ENCODE data around the gene GAB3. TPM values are rescaled to one million over a fixed set of nuclear protein-coding genes. Genes with fewer than 3 reads are reported as not detected.

GAB3 gene
- total RNA-seq, 3 donors from 2014 or later (not counting 1 experiment from before 2014, with no cell fraction given) = 55.6 to 89.8 (median 77.4) TPM

DNA sequence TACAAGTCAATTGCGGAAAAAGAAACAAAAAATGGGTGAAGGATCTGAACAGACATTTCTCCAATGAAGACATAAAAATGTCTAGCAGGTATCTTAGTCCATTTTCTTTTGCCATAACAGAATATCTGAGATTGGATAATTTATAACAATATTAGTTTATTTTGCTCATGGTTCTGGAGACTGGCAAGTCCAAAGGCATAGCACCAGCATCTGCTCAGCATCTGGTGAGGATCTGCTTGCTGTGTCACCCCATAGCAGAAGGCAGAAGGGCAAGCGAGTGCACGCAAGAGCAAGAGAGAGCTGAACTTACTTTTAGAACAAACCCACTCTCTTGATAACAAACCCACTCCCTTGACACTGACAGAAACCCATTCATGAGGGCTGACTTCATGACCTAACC, 29.7 kb downstream of the GAB3 start:
- Mint-ChIP-seq H3K4me1 (peaks cover 73 to 79% of the 10 kb centered on the region in 2 donors), H3K4me3 (no peak overlapping the region), H3K36me3 (no peaks in the 10 kb centered on the region), H3K27me3 (ENCODE audit: low read depth in 2 of 2) (no peaks in the 10 kb centered on the region), H3K27ac (peak overlapping the region; percentile 56 to 88), H3K9me3 (no peaks in the 10 kb centered on the region)
- 94% methylated on average over 2 of the region's 3 CpGs for WGBS (ENCODE audit: insufficient coverage)
- H3K9me3 ChIP-seq (ENCODE audit: control insufficient read depth, insufficient read depth, low read length) = no peaks in the 10 kb centered on the region
- H3K27me3 ChIP-seq (ENCODE audit: control insufficient read depth, insufficient read depth, low read length) = no peaks in the 10 kb centered on the region
- peak overlapping the region; percentile 20 for H3K27ac ChIP-seq (ENCODE audit: low read length)
- TF ChIP-seq, protein P1, sequence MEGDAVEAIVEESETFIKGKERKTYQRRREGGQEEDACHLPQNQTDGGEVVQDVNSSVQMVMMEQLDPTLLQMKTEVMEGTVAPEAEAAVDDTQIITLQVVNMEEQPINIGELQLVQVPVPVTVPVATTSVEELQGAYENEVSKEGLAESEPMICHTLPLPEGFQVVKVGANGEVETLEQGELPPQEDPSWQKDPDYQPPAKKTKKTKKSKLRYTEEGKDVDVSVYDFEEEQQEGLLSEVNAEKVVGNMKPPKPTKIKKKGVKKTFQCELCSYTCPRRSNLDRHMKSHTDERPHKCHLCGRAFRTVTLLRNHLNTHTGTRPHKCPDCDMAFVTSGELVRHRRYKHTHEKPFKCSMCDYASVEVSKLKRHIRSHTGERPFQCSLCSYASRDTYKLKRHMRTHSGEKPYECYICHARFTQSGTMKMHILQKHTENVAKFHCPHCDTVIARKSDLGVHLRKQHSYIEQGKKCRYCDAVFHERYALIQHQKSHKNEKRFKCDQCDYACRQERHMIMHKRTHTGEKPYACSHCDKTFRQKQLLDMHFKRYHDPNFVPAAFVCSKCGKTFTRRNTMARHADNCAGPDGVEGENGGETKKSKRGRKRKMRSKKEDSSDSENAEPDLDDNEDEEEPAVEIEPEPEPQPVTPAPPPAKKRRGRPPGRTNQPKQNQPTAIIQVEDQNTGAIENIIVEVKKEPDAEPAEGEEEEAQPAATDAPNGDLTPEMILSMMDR (IDR thresholded peaks at IDR 0.05) = no peak
- H3K4me3 ChIP-seq (ENCODE audit: low read length) = no peak overlapping the region
- no peak for ATAC-seq
- intact Hi-C loops (cut with micrococcal nuclease) = no loop called here
- DNase-seq = no peak
- no peaks in the 10 kb centered on the region for H3K36me3 ChIP-seq (ENCODE audit: control insufficient read depth, insufficient read depth, low read length)
- peaks cover 54% of the 10 kb centered on the region for H3K4me1 ChIP-seq (ENCODE audit: control insufficient read depth, insufficient read depth, low read length)

DNA sequence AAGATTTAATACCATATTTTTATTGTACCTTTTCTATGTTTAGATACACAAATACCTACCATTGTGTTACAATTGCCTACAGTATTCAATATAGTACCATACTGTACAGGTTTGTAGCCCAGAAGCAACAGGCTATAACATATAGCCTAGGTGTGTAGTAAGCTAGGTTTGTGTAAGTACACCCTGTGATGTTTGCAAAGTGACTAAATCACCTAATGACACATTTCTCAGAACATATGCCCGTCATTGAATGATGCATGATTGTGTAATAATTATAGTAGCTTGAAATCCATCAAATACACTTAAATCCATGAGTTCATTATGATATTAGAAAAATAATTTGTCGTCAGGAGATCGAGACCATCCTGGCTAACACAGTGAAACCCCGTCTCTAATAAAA, 30.8 kb downstream of the GAB3 start:
- H3K4me1 ChIP-seq (ENCODE audit: control insufficient read depth, insufficient read depth, low read length) = peaks cover 52% of the 10 kb centered on the region
- no peak for ATAC-seq
- peaks cover 64 to 72% of the 10 kb centered on the region in 2 donors for H3K4me1 Mint-ChIP-seq

DNA sequence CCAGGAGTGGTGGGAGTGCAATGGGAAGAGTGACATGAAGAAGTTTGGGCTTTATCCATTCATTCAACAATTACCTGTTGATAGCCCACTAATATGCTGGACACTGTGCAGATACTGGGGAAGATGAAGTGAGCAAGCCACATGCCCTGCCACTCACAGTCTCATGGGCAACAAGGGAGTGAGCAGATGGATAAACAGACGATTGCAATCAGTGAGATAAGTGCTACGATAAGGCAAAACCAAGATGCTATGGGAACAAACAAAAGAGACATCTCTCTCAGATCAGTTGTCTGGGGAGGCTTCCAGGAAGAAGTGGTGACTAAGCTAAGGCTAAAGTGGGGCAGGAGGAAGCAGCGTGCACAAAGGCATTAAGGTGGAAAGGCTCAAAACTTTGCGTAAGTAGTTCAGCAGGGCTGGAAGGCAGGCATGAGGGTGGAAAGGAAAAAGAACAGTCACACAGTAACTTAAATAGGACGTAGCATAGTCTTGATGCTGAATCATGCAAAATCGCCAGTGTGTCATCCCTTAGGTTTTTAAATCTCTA, 31.7 kb downstream of the GAB3 start:
- H3K36me3 Mint-ChIP-seq = no peaks in the 10 kb centered on the region
- TF ChIP-seq, protein P1 (IDR thresholded peaks at IDR 0.05) = no peak
- no peaks in the 10 kb centered on the region for H3K9me3 Mint-ChIP-seq
- intact Hi-C loops (cut with micrococcal nuclease) = loop anchor here (2.0 to 10.0 kb wide), 2 partner anchors 14 to 126 kb away; no protein-coding TSS in a partner anchor
- peaks cover 61 to 71% of the 10 kb centered on the region in 2 donors for H3K4me1 Mint-ChIP-seq
- Histone ChIP-seq H3K9me3 (ENCODE audit: control insufficient read depth, insufficient read depth, low read length) (no peaks in the 10 kb centered on the region), H3K27ac (ENCODE audit: low read length) (peak overlapping the region; percentile 63), H3K4me3 (ENCODE audit: low read length) (no peak overlapping the region), H3K4me1 (ENCODE audit: control insufficient read depth, insufficient read depth, low read length) (peaks cover 49% of the 10 kb centered on the region), H3K27me3 (ENCODE audit: control insufficient read depth, insufficient read depth, low read length) (no peaks in the 10 kb centered on the region), H3K36me3 (ENCODE audit: control insufficient read depth, insufficient read depth, low read length) (peaks cover 11% of the 10 kb centered on the region)
- peak overlapping the region; percentile 88 to 93 for H3K27ac Mint-ChIP-seq
- peak in 1 of 2 donors; percentile 66 for DNase-seq
- peak overlapping the region; percentile 85 for H3K4me3 Mint-ChIP-seq
- peak; percentile 57 to 81 (median 70) for ATAC-seq
- 0% methylated on average over 4 of the region's 6 CpGs for WGBS (ENCODE audit: insufficient coverage)
- no peaks in the 10 kb centered on the region for H3K27me3 Mint-ChIP-seq (ENCODE audit: low read depth in 2 of 2)

More for the DNA sequence above, 30.8 kb downstream of the GAB3 start:
- H3K4me3 Mint-ChIP-seq = no peak overlapping the region
- Histone ChIP-seq H3K9me3 (ENCODE audit: control insufficient read depth, insufficient read depth, low read length) (no peaks in the 10 kb centered on the region), H3K36me3 (ENCODE audit: control insufficient read depth, insufficient read depth, low read length) (peaks cover 5% of the 10 kb centered on the region), H3K4me3 (ENCODE audit: low read length) (no peak overlapping the region), H3K27ac (ENCODE audit: low read length) (peak overlapping the region; percentile 63), H3K27me3 (ENCODE audit: control insufficient read depth, insufficient read depth, low read length) (no peaks in the 10 kb centered on the region)
- no peaks in the 10 kb centered on the region for H3K27me3 Mint-ChIP-seq (ENCODE audit: low read depth in 2 of 2)
- DNase-seq = no peak
- H3K9me3 Mint-ChIP-seq = no peaks in the 10 kb centered on the region
- H3K27ac Mint-ChIP-seq = peak overlapping the region; percentile 88 to 93
- TF ChIP-seq, protein P1 (IDR thresholded peaks at IDR 0.05) = no peak
- 100% methylated on average over 1 of the region's 4 CpGs for WGBS (ENCODE audit: insufficient coverage)
- intact Hi-C loops (cut with micrococcal nuclease) = no loop called here
- no peaks in the 10 kb centered on the region for H3K36me3 Mint-ChIP-seq

DNA sequence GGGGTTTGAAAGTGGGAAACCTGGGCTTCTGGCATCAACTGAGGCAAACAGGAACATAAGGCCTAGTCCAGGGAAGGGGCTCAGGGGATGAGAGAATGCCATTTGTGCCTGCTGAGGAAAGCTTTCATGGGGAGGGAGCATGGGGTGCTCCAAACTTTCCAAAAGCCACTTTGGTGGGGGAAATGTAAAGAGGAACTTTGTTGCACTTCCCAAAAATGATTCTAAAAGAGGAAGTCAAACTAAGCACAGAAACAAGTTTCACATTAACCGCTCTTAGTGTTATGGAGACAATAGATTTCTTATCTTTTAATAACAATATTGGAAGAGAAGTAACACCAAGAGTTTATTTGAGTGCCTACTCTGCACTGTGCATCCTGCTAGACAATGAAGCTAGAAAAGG, 32.3 kb downstream of the GAB3 start:
- Histone ChIP-seq H3K27me3 (ENCODE audit: control insufficient read depth, insufficient read depth, low read length) (no peaks in the 10 kb centered on the region), H3K4me3 (ENCODE audit: low read length) (no peak overlapping the region), H3K9me3 (ENCODE audit: control insufficient read depth, insufficient read depth, low read length) (no peaks in the 10 kb centered on the region), H3K4me1 (ENCODE audit: control insufficient read depth, insufficient read depth, low read length) (peaks cover 43% of the 10 kb centered on the region), H3K27ac (ENCODE audit: low read length) (peak overlapping the region; percentile 63), H3K36me3 (ENCODE audit: control insufficient read depth, insufficient read depth, low read length) (peaks cover 13% of the 10 kb centered on the region)
- Mint-ChIP-seq H3K4me1 (peaks cover 61 to 68% of the 10 kb centered on the region in 2 donors), H3K27me3 (ENCODE audit: low read depth in 2 of 2) (no peaks in the 10 kb centered on the region), H3K9me3 (no peaks in the 10 kb centered on the region), H3K27ac (peak overlapping the region; percentile 88 to 93), H3K36me3 (no peaks in the 10 kb centered on the region), H3K4me3 (peak overlapping the region; percentile 85)
- TF ChIP-seq, protein P1 (IDR thresholded peaks at IDR 0.05) = no peak
- ATAC-seq = no peak
- DNase-seq = no peak
- intact Hi-C loops (cut with micrococcal nuclease) = loop anchor here (2.0 to 10.0 kb wide), 2 partner anchors 14 to 126 kb away; no protein-coding TSS in a partner anchor
- no CpG with 5 or more reads among the region's 1 CpG for WGBS (ENCODE audit: insufficient coverage)
